KG1 (cell line): ENCODE results near the gene SLC41A1.
A peak's percentile ranks its signal among the peaks of the same experiment; 100 is the strongest.

ENCODE experiments used
- DNase-seq: peaks from one replicate; lab custom pipeline; 2025; lab: John Stamatoyannopoulos, UW

SLC41A1 gene

GRCh38 chr1:205787287-205787916, 25.6 kb downstream of the SLC41A1 start:
- DNase-seq: no peak

DNA sequence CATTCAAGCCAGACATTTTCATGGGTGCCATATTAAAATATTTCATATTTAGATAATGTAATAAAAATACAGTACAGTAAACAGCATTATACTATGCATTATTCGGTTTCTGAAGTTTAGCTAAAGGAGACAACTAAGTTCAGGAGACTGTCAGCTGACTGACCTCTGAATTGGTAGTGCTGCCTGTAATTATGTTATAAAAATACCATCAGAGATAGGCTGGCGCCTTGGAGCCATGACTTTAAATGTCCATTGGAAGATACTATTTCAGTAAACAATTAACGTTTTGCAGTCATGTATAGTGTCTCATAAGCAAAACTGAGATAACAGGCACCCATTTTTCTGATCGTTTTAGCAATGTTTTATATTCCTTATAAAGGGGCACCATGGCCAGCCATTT, 26.4 kb downstream of the SLC41A1 start:
- no peak for DNase-seq

DNA sequence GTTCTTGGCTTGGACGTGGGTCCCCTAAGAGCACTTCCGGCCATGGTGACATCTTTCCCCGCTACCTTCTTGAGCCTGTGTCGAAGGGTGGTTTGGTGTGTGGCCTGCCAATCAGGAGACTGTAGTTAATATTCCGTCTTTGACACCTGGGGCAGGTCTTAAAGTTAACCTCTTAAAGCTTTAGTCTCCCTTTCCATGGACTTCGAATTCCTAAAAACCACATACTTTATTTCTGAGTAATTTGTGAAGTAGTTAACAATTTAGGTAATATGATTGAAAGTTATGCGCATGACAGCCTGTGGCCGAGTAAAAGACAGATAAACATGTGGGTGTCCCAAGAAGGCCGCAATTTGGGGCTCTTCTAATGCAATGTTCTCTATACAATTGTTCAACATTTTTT, 27.6 kb downstream of the SLC41A1 start:
- no peak for DNase-seq

GRCh38 chr1:205783904-205784303, 29.1 kb downstream of the SLC41A1 start:
- no peak for DNase-seq

- no peak for DNase-seq
These were observed 29.6 kb downstream of the SLC41A1 start for GRCh38 chr1:205783433-205783795.

DNA sequence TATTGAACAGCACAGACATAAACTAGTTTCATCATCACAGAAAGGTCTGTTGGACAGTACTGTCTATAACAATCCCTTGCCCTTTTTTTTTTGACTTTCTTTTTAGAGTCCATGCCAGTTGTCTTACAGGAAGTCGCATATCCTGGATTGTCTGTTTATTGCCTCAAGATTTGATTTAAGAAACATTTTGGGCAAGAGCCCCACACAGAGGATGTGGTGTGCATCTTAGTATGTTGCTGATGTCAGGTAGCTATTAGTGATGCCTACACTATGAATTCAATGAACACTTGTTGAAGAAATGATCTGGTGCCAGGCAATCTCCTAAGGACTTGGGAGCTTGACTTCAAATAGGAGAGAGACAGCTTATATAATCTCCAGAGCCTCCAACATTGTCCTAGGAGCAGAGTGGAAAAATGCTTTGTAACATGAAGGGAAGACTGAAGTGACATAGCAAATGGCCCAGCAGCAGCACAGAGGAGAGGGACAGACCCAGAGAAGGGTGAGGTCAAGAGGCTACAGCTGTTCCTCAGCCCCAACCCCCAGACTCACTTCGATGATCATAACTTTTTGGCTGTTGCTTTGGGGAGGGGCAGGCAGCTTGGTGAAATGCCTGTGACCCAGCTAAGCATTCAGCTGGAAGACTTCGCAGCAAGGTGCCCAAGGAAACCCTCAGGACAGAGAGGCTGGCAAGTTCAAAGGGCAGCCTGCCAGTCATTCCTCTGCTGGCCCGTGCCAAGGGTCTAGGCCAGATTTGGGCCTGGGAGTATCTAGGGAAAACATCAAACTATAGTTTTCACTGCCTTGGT, 30.2 kb downstream of the SLC41A1 start:
- DNase-seq: no peak

GRCh38 chr1:205780335-205780734, 32.7 kb downstream of the SLC41A1 start:
- no peak for DNase-seq

GRCh38 chr1:205777994-205778393, 35.0 kb downstream of the SLC41A1 start:
- no peak for DNase-seq

- no peak for DNase-seq
These were observed 37.3 kb downstream of the SLC41A1 start for GRCh38 chr1:205775717-205776056.

DNA sequence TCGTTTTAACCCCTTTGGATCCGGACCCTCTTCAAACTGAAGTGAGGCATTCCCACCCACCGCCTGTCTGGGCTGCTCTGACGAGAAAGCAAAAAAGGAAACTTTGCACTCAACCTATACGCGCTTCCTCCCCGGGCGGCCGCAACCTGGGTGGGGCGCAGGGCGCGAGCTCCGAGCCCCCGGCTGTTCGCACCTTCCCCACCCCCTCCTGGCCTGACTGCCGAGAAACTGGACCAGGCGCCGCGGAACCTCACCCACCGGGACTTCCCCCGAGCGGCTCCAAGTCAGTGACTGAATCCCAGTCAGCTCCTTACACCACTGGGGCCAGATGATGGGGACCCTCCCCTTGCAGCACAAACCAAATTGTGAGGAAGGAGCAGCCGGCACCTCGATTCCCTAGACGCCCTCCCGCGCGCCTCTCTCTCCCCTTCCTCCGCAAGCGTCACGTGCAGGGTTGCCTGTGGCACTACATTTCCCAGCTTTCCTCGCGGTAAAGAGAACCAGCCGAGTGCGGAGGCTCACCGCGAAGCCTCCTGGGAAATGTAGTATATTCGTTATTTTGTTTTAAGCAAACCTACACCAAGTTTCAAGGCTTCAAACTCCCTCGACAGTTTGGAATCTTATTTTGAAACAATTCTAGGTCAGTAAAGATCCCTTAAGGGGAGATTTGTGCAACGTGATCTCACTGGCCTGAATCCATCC, 37.8 kb downstream of the SLC41A1 start, which contains the start of gene RAB29:
Gene RAB29 (minus strand): TSS at position 468 of the 702 bp plus-strand sequence. CDS start 526 bp downstream, outside the sequence.
- DNase-seq: peak; percentile 70

- no peak for DNase-seq
These were observed 38.6 kb downstream of the SLC41A1 start for GRCh38 chr1:205774198-205775014.

- DNase-seq: no peak
These were observed 40.4 kb downstream of the SLC41A1 start for GRCh38 chr1:205772607-205773032.

DNA sequence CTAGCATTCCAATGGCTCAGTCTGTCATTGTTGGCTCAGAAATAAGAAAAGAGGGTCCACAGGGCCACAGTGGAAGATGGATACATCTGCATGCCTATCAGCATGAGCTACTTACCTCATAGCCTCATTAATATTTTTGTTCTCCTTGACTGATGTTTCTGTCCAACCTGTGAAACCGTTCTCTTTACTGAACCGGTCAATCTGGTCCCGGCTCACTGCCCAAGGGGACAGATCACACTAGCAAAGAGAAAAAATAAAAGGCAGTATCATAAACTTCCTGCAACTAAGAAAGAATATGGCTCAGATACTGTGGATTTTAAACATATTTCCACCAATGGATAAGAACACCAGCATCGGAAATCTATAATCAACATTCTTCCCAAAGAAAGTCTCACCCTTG, 42.4 kb downstream of the SLC41A1 start:
- no peak for DNase-seq

GRCh38 chr1:205769641-205770365, 43.2 kb downstream of the SLC41A1 start:
- no peak for DNase-seq

GRCh38 chr1:205767248-205767647, 45.8 kb downstream of the SLC41A1 start:
- DNase-seq: no peak

DNA sequence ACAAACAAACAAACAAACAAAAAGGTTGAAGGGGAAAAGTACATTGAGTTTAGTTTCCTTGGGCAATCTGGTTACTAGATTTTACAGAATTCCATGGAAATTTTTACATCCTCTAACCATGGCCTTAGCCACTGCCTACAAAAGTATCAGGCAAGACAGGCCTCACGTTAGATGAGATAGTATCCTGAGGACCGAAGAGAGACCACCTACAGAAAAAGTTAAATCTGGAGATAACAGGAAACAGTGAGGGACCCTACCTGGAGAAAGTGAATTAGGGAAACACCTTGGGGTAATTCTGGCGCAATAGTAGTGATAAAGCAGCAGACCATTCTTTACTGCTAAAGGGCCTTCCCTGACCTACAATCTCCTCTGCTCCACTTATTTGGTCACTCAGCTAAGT, 46.4 kb downstream of the SLC41A1 start:
- DNase-seq: no peak

DNA sequence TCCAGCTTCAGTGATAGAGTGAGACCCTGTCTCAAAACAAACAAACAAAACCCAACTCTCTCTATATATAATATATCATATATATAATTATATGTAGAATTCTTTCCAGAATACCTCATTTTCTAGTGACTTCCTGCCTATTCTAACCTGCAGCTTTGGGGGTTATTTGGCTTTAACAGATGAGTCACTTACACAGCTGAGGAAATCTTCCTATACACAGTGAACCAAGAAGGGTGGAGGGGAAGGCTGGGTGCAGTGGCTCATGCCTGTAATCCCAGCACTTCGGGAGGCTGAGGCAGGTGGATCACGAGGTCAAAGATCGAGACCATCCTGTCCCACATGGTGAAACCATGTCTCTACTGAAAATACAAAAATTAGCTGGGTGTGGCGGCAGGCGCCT, 47.0 kb downstream of the SLC41A1 start:
- DNase-seq: no peak

GRCh38 chr1:205764578-205764977, 48.4 kb downstream of the SLC41A1 start:
- DNase-seq: no peak

GRCh38 chr1:205763980-205764379, 49.0 kb downstream of the SLC41A1 start:
- no peak for DNase-seq

DNA sequence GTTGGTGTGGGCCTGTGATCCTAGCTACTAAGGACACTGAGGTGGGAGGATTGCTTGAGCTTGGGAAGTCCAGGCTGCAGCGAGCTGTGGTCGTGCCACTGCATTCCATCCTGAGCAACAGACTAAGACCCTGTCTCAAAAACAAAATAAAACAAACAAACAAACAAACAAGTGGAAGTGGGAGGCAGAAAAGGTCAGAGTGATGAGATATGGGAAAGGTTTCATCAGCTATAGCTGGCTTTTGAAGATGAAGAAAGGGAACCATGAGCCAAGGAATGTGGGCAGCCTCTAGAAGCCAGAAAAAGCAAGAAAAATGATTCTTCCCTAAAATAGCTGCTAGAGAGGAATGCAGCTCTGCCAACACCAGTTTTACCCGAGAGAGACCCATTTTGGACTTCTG, 52.4 kb downstream of the SLC41A1 start:
- no peak for DNase-seq

DNA sequence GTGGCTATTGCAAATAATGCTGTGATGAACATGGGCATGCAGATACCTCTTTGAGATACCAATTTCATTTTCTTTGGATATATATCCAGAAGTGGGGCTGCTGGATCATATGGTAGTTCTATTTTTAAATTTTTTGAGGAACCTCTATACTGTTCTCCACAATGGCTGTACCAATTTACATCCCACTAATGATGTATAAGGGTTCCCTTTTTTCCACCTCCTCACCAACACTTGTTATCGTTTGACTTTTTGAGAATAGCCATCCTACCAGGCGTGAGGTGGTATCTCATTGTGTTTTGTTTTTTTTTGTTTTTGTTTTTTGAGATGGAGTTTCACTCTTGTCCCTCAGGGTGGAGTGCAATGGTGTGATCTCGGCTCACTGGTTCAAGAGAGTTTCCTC, 56.4 kb downstream of the SLC41A1 start:
- no peak for DNase-seq

DNA sequence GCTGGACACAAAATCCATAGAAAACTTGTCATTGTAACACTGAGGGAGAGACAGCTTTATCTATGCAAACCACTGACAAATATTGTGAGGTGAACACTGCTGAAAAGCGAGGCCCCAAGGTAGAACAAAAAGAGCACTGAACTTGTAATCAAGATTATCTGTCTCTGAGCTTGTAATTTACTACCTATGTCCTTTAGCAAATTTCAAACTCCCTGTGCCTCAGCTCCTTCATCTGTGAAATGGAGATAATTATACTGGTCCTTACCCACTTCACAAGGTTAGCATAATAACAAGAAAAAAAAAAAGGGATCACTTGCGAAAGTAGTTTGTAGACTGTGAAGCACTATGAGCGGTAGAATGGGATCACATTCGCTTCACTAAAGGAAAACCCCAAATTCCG, 58.1 kb downstream of the SLC41A1 start:
- DNase-seq: no peak
